Fibroblast of lung (primary cell): Measurements from ENCODE around the gene IGSF23.

ENCODE experiments used
- EZH2 ChIP-seq: IDR thresholded peaks from 2 replicates; pipeline ENCODE4 v1.5.1; 2012; ENCODE audit warnings: low read length, control low read depth, mild to moderate bottlenecking; ENCODE audit errors: missing control alignments
- TF ChIP-seq, protein P1 (sequence below), 2 donors: IDR thresholded peaks in 1 of 2; conservative IDR thresholded peaks in 1 of 2; 1 replicate in 1 of 2; 2 replicates in 1 of 2; pipeline ENCODE4 v1.5.1; 2011 to 2012; ENCODE audit warnings: low read length in 2 of 2, control low read depth in 1 of 2, inconsistent platforms in 1 of 2, low read depth in 1 of 2, mild to moderate bottlenecking in 1 of 2

- TF ChIP-seq EZH2: no peak
- TF ChIP-seq, protein P1, sequence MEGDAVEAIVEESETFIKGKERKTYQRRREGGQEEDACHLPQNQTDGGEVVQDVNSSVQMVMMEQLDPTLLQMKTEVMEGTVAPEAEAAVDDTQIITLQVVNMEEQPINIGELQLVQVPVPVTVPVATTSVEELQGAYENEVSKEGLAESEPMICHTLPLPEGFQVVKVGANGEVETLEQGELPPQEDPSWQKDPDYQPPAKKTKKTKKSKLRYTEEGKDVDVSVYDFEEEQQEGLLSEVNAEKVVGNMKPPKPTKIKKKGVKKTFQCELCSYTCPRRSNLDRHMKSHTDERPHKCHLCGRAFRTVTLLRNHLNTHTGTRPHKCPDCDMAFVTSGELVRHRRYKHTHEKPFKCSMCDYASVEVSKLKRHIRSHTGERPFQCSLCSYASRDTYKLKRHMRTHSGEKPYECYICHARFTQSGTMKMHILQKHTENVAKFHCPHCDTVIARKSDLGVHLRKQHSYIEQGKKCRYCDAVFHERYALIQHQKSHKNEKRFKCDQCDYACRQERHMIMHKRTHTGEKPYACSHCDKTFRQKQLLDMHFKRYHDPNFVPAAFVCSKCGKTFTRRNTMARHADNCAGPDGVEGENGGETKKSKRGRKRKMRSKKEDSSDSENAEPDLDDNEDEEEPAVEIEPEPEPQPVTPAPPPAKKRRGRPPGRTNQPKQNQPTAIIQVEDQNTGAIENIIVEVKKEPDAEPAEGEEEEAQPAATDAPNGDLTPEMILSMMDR (conservative IDR thresholded peaks at IDR 0.05 in 1 of 2, IDR thresholded peaks at IDR 0.05 in 1 of 2; ENCODE audit: low read depth in 1 of 2, low read length in 2 of 2): no peak
Observed at GRCh38 chr19:44624840-44625354, 11.5 kb downstream of the IGSF23 start.
